ENCODE data around the gene MYH15.

MYH15 gene

GRCh38 chr3:108510496-108510895, at the start of gene MYH15:
TSS of gene MYH15 (minus strand) at chr3:108510596. CDS start at chr3:108510530, 66 bp downstream.
- no peak for DNase-seq

DNA sequence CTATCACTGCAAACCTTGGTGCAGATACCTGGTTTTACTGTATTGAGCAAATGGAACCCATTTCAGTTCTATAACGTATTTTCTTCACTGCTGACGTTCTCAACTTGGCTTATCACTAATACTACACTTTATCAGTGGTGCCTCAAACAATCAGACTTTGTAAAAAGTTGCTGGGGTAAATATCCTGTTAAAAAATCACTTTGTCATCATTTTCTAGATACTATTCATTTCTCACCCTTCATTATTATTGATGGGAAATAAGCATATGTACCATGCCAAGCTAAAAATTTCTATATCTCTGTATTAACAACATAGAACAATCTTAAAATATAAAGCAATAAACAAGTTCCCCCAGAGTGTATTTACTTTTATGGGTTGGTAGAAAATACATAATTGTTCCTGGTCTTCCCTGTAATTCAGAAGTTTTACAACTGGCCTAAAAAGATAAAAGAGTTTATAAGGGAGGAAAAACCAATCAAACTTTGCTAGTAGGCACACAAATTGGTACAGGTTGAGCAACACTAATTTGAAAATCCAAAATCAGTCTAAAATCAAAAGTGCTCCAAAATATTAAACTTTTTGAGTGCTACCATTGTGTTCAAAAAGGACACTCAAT, 45.7 kb upstream of the MYH15 start:
- no peak for DNase-seq

DNA sequence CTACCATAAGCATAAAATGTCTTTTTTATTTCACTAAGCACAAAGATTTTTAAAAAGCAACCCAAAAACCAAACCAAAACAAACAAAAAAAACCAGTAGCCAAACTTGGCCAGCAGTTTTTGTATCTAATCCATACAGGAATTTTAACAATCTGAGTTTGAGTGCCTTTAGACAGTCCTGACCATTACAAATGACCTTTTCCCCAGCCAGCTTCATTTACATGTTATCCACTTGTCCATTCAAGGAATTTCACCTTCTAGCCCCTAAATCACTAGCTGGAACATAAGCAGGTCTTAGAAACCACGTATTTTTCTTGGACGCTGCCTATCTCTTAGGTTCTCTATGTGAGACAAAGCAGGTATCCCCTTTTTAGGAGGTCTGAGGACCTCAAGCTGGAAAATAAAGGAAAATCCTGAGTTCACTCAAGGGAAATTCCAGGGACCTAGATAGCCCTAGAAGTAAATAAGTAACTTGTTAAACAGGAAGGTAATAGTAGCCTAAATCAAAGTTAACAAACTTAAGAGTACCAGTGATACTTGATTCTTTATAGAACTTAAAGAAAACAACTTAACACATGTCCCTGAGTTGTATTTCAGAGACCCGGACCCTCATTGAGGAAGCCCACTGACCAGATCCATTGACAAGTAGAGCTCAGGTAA, 44.6 kb upstream of the MYH15 start:
- no peak for DNase-seq

DNA sequence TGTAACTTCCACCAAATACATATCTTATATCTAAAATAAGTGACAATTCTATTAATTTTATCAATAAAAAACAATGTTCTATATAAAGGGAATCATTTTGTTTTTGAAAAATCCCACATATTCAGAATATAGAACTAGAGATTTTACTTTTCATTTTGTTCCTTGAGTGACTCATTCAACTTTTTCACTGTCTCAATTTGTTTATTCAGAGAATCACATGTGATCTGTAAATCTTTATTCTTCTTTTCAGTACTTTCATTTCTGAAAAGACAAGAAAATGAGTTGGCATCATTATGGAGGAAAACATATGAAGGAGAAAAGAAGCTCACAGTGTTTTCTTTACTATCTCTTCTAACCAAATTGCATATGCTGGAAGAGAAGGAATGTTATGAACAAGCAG, 43.8 kb upstream of the MYH15 start:
- no peak for DNase-seq

GRCh38 chr3:108552267-108553159, 42.1 kb upstream of the MYH15 start:
- no peak for DNase-seq

DNA sequence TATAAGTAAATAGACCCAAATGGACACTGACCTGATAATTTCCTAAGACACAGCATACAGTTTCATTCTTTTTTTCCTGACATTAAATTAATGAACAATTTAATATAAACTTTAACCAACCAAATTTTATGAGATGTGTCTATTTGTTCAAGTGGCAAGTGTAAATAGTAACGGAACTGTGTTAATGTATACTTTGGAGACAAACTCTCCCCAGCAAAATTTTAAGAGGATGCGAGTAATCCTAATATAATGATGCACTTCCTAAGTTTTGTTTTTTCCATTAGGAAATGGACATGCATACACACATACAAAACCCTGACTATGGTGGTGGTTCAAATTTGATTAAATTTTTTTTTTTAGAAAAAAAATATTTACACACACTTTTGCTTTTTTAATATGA, 38.5 kb upstream of the MYH15 start:
- no peak for DNase-seq

GRCh38 chr3:108548304-108548703, 37.9 kb upstream of the MYH15 start:
- DNase-seq = no peak

DNA sequence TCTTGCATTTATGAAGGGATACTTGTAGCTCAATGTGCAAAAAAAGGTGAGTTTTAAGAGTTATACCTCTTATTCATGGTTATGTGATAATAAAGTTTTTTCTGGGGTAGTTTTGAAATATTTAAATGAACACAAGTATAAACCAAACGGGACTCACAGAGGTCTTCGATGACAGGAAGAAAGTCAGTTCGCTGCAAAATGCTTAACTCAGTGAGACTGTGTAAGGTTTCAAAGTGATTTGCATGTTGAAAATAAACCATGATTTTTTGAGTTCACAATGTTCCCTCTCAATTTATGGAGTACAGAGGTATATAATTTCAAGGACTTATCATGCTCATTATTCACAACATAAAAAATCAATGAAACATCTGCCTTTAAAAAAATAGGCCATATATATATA, 36.3 kb upstream of the MYH15 start:
- no peak for DNase-seq

- DNase-seq = no peak
Measured at GRCh38 chr3:108546247-108546646, 35.9 kb upstream of the MYH15 start.

GRCh38 chr3:108538083-108538482, 27.7 kb upstream of the MYH15 start:
- DNase-seq = no peak

DNA sequence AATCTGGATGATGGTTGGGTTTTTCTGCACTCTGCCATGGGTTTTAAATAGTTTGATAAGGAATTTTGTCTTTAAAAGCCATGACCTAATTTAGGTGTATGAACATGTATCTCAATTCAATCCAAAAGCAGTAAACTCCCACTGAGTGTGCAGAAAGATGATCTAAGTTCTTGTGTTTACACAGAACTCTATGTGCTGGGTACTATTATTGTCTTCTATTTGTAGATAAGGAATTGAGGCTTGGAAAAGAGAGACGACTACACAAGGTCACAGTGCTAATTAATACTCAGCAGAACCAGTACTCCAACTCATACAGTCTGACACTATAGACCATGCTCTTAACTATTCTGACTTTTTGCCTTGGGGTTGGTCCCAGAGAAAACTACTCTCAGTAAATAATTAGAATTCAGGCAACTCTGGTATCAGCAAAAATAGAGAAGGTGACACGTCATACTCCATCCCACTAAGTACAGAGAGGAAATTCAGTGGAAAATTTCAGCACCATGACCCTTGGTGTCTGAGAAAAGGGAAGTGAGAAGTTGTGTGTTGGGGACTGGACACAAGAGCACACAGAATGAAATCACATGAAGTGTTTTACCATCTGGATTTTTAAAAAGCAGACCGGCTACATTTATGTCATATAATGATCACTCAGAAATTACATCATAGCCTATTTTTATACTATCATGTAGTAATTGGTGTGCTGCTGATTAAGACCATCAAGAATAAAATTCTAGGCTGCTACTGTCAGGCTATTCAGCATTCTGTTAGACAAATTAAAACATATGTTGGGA, 18.3 kb upstream of the MYH15 start:
- DNase-seq = no peak

DNA sequence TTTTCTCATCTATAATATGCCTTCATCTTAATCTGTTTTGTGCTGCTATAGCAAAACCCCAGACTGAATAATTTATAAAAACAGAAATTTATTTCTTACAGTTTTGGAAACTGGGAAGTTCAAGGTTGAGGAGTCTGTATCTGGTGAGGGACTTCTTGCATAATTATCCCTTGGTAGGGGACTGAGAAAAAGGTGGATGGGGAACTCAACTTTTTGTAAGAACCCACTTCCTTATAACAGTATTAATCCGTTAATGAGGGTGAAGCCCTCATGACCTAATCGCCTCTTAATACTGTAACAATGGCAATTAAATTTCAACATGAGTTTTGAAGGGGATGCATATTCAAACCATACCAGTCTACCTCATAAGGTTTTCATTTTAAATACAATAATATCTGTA, 17.4 kb upstream of the MYH15 start:
- DNase-seq = no peak

GRCh38 chr3:108527109-108527508, 16.7 kb upstream of the MYH15 start:
- DNase-seq = no peak

- DNase-seq = no peak
Measured at GRCh38 chr3:108525971-108526370, 15.6 kb upstream of the MYH15 start.

DNA sequence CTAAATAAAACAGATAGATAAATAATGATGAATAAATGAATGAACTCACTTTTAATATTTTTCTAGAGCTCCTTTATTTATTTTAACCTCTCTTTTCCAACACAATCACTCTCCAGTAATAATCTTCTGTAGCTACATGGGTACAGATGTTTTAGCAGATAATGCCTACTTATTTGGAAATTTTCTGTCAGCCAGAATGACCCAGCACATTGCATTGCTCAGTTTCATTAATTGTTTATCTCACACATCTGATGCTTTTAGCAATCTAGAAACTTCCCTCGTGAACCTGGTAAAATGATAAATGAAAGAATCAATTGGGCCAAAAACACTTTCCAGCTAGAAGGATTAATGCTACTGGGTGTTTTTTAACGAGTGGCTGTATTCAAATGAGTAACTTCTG, 14.9 kb upstream of the MYH15 start:
- no peak for DNase-seq

- DNase-seq = no peak
Measured at GRCh38 chr3:108524537-108524936, 14.1 kb upstream of the MYH15 start.

GRCh38 chr3:108518895-108519294, 8.5 kb upstream of the MYH15 start:
- no peak for DNase-seq

DNA sequence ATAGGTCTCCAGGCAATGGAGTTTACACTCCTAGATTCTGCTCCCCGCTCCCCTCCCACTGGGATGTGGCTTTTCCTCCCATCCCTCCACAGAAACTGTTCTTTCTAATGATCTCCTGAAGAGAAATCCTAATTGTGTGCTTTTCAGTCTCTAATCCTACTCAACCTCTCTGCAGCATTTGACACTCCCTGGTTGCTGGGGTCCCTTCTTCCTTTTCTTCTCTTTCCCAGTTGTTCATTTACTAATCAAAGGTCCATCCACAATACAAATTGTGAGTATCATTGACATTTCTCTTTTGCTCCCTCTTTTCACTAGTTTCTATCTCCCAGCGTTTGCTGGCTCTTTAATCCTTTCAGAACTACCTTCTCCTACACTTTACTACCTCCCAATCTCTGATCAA, 6.5 kb upstream of the MYH15 start:
- DNase-seq = no peak

DNA sequence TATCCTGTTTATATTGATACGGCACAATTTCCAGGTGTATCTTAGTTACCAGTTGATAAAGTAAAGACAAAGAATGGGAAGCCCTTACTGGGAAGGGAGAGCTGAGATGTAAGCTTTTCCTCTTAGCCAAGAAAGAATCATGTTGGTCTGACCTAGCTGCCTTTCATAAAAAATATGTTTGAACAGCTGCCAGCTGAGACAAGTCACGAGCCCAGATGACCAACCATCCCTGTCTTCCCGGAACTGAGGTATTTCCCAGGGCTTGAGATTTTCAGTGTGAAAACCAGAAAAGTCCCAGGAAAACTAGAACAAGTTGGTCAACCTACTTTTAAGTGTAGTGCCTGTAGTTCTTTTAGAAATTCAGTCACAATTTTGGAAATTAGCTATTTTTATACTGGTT, 3.6 kb upstream of the MYH15 start:
- DNase-seq = no peak

DNA sequence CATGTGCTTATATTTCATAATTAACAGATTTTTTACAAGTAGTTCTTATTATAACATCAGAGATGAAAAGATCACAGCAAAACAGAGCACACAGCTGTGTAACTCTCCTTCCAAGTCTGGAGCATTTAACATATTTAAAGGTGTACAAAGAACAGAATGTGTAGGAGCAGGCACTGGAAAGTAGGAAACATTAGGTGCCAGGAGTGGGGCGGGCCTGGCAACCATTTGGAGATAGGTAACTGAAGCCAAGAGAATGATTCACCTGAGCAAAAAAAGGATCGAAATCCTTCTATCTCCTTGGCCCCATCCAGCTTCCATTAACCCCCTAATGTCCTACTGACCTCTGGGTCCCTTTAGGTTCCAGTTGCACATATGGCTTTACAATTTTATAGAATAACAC, 2.3 kb upstream of the MYH15 start:
- DNase-seq = no peak

DNA sequence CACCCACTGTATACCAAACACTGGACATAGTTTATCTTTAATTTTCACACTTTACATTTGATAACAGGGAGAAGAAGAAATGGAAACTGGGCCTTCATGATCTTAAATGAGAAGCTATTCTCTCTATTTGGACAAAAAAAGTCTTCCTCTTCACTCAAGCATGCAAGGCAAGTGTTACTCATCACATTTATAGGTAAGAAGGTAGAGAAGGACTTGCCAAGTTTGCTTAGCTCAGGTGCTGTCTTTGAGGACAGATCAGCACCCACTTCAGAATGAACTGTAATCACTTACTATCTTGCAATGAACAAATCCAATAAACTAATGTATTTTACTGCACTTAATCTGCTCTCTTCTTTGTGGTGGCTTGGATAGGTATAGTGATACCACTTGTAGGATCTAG, 1.1 kb upstream of the MYH15 start:
- no peak for DNase-seq

GRCh38 chr3:108511055-108511454, 659 bp upstream of the MYH15 start:
- DNase-seq = no peak

DNA sequence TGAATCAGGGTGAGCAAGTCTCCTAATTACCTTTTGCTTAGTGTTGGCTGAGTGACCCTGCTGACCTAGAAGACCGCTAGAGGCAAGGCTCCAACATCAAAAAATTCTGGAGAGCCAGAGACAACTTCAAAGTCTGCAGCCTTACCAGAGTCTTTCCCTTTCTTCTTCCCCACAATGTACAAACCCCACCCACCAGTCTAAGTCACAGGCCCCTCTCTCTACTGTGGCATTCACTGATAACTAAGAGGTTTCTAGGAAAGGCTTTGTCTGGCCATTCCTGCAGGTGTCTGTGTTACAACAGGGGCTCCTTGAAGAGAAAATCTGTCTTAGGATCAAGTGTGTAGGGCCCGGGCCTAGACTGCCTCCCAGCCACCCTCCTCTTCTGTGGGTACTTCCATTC, 525 bp downstream of the MYH15 start:
- DNase-seq = no peak
